ENCODE results near the gene DBN1.

Gene DBN1

DNA sequence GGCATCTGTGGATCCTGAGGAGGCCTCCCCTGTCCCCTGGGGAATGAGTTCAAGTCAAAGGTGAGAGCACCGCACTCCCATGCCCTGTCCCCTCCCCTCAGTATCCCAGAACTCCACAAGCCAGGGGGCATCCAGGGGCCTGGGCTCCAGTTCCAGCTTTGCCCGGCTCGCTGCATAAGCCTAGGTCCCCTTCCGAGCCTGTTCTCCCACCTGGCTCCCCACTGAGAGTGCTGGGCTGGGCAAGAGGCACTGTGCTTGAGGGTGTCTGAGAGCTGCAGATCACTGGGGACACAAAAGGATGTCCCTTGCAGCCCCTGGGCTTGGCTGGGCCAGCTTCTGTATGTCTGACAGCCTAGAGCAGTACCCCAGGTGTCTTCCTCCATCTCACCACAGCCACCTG, 31.6 kb upstream of the DBN1 start:
- TF ChIP-seq, protein P1, sequence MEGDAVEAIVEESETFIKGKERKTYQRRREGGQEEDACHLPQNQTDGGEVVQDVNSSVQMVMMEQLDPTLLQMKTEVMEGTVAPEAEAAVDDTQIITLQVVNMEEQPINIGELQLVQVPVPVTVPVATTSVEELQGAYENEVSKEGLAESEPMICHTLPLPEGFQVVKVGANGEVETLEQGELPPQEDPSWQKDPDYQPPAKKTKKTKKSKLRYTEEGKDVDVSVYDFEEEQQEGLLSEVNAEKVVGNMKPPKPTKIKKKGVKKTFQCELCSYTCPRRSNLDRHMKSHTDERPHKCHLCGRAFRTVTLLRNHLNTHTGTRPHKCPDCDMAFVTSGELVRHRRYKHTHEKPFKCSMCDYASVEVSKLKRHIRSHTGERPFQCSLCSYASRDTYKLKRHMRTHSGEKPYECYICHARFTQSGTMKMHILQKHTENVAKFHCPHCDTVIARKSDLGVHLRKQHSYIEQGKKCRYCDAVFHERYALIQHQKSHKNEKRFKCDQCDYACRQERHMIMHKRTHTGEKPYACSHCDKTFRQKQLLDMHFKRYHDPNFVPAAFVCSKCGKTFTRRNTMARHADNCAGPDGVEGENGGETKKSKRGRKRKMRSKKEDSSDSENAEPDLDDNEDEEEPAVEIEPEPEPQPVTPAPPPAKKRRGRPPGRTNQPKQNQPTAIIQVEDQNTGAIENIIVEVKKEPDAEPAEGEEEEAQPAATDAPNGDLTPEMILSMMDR (IDR thresholded peaks at IDR 0.05; ENCODE audit: extremely low read depth, insufficient read depth, missing control alignments), result no peak
- DNase-seq (ENCODE audit: low spot score), result no peak
- in situ Hi-C loops (cut with MboI; ENCODE audit: low pct_unique_long_range_greater_than_20kb, low sequenced_read_pairs, unreplicated experiment), result no loop called here

DNA sequence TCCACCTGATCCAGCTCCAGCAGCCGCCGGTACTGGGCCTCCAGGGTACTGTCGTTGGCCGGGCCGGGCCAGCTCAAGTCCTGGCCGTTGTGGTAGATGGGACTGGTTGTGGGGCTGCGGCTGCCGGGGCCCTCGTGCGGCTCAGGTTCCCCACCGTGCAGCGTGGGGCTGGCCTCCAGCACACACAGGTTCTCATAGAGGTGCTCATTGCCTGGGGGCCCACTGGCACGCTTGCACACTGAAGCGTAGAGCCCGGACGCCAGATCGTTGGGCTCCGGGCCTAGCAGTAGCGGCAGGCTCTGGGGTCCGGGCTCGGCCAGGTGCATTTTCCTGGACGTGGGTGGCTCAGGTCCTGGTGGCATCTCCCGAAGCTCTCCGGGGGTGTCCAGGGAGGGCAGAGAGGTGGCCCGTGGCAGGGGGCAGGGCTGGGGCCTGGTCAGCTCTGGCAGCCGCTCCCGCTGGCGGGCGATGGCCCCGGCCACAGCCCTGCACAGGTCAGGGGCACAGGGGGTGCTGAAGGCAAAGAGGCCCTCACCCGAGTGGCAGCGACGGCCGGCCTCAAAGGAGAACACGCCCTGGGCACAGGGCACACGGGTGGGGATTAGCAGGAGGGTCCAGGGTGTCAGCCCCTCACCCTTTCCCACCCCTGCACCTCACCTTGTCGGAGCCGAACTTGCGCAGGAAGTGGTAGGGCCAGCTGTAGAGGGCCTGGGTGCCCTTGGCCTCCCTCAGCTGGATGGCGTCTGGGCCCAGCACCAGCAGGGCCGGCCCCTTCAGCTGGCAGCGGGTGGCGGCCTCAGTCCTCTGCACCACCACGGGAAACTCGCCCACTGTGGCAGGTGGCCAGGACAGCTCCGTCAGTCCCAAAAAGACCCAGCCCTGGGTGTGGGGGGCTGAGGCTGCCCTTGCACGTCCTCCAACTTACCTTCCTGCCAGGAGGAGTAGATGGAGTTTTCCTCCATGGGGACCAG, 30.9 kb upstream of the DBN1 start:
- no peak for DNase-seq (ENCODE audit: low spot score)
- in situ Hi-C loops (cut with MboI; ENCODE audit: low pct_unique_long_range_greater_than_20kb, low sequenced_read_pairs, unreplicated experiment), result no loop called here
- TF ChIP-seq, protein P1 (IDR thresholded peaks at IDR 0.05; ENCODE audit: extremely low read depth, insufficient read depth, missing control alignments), result no peak

DNA sequence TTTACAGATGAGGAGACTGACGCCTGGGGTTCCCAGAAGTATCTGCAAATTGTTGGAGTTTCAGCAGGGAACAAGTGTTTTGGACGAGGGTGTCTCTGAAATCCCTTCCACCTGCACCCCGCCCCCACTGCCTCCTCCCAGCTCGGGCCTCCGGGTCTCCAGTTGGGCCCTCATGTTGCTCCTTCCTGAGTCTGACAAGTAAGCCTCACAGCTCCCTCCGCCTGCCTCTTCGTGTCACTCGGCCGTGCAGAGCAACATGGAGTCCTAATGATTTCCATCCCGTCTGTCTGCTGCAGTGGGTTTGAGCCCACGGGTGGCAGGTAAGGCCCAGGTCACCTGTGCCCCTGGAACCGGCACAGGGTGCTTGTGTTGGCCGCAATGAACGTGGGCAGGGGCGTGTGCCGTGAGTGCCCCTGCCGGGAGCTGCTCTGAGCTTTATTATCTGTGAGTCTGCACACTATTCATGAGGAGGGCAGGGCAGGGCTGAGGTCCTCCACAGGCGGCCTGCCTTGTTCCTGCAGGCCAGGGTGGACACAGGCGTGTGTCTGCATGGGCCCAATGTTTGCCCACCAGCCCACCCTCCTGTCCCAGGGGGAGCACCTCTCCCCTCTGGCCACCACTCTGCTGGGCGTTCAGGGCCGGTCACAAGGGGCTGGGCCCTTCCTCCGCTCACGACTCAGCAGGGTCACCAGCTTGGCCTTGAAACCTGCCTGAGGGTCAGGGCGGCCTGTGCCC, 30.1 kb upstream of the DBN1 start:
- TF ChIP-seq, protein P1 (IDR thresholded peaks at IDR 0.05; ENCODE audit: extremely low read depth, insufficient read depth, missing control alignments), result no peak
- no peak for DNase-seq (ENCODE audit: low spot score)
- in situ Hi-C loops (cut with MboI; ENCODE audit: low pct_unique_long_range_greater_than_20kb, low sequenced_read_pairs, unreplicated experiment), result no loop called here

DNA sequence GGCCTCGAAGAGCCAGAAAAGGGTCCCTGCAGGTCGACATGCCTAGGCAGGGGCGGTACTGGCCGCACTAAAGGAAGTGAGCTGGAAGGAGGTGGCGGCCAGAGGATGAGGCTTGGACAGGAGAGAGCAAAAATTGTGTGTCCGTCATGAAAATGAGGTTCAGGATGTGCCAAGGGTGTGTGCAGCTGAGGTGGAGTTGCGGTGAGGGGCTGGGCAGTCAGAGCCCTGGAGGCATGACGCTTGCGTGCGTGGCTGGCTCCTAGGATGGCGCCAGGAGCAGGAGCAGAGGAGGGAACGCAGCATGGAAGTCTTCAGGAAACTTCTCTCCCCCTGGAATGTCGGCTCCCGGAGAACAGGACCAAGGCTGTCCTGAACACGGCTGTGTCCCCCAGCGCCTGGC, 29.5 kb upstream of the DBN1 start:
- TF ChIP-seq, protein P1 (IDR thresholded peaks at IDR 0.05; ENCODE audit: extremely low read depth, insufficient read depth, missing control alignments), result no peak
- in situ Hi-C loops (cut with MboI; ENCODE audit: low pct_unique_long_range_greater_than_20kb, low sequenced_read_pairs, unreplicated experiment), result no loop called here
- no peak for DNase-seq (ENCODE audit: low spot score)

DNA sequence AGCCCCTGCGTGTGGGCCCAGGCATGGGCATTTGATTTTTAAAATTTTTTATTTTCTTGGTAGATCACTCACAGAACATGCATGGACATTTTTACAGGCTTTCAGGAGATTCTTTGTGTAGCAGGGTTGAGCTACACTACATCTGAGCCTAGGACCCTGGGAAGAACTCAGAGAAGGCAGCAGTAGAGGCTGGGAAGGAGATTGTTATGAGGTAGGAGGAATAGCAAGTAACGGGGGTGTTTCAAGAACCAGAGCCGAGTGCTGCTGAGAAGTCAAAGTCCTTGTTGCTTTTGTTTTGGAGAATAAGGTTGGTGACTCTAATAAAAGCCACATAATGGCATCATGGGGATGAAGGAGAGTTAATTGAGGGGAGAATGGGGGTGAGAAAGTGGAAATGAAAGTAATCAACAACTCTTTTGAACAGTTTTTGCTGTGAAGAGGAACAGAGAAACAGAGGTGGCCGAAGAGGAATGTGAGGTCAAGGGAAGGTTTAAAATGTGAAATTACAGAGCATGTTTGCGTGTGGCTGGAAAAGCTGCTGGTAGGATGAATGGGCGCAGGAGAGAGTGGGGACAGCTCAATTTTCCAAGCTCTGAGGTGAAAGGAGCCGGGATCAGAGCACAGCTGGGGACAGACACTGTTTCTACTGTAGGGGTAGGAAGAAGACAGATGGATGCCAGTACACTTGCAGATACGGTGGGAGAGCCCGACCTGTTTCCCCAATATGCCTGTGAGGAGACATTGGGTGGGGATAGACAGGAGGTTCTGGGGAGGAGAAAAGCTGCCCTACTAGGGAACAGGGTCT, 28.6 kb upstream of the DBN1 start:
- DNase-seq (ENCODE audit: low spot score), result peak; percentile 77
- TF ChIP-seq, protein P1 (IDR thresholded peaks at IDR 0.05; ENCODE audit: extremely low read depth, insufficient read depth, missing control alignments), result no peak
- in situ Hi-C loops (cut with MboI; ENCODE audit: low pct_unique_long_range_greater_than_20kb, low sequenced_read_pairs, unreplicated experiment), result no loop called here

Measured in GM13977 (cell line).